GM12875 (cell line): Measurements from ENCODE around the gene ITPR1.

Experiments used
- H3K4me3 ChIP-seq: one replicate; pipeline ENCODE4 v1.5.1; 2011; ENCODE audit warnings: low read depth, low read length, control low read depth
- TF ChIP-seq, protein P1 (sequence below): IDR thresholded peaks from 2 replicates; pipeline ENCODE4 v1.5.1; 2011; ENCODE audit warnings: low read depth, mild to moderate bottlenecking, control low read depth, inconsistent platforms, low read length, moderate library complexity, borderline replicate concordance; ENCODE audit not compliant: insufficient read depth

ITPR1 gene

DNA sequence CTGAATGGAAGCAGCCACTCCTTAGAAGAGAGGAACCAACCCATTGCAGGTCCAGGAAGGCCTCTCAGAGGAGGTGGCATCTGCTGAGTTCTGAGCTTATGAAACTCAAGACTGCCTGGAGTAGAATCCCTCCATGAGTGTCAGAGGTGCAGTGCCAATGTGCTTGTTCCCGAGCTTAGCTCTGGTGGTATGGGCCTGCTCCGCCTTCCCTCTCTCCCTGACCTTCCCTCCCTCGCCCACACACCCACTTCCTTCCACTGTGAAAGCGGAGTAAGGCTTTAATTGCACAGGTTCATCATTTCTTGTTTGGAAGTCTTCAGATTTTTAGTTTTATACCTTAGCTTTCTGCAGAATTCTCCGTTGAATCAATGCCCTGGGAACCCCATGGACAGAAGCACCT, 278.1 kb downstream of the ITPR1 start:
- TF ChIP-seq, protein P1, sequence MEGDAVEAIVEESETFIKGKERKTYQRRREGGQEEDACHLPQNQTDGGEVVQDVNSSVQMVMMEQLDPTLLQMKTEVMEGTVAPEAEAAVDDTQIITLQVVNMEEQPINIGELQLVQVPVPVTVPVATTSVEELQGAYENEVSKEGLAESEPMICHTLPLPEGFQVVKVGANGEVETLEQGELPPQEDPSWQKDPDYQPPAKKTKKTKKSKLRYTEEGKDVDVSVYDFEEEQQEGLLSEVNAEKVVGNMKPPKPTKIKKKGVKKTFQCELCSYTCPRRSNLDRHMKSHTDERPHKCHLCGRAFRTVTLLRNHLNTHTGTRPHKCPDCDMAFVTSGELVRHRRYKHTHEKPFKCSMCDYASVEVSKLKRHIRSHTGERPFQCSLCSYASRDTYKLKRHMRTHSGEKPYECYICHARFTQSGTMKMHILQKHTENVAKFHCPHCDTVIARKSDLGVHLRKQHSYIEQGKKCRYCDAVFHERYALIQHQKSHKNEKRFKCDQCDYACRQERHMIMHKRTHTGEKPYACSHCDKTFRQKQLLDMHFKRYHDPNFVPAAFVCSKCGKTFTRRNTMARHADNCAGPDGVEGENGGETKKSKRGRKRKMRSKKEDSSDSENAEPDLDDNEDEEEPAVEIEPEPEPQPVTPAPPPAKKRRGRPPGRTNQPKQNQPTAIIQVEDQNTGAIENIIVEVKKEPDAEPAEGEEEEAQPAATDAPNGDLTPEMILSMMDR: no peak
- no peak overlapping the region for H3K4me3 ChIP-seq

DNA sequence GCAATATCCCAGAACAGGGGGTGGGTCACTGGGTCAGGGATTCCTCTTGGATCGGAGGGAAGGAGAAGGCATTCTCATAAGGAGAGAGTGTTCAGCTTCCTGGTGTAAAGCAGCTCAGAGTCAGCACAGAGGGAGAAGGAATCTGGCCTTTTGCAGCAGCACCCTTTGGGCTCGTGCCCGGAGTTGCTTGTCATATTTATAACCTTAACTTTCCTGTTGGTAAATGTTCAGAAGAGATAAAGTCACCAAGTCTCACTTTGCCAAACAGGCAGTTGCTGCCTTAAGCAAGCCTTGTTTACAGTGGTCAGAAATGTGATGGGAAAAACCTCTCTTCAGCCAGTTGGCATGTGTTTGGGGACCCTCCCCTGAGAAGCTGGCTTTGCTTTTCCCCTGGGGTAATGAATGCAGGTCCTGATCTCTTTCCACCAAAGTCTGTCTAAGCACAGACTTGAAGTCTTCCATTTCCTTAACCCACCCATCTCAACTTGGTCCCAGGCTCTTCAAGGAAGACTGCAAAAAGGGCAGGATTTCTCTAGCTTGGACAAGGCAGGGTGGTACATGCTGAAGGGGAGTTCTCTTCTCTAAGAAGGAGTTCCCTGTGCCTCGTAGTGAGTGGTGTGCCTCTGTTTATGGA, 279.1 kb downstream of the ITPR1 start:
- H3K4me3 ChIP-seq: no peak overlapping the region
- TF ChIP-seq, protein P1: no peak

- TF ChIP-seq, protein P1: no peak
- H3K4me3 ChIP-seq: no peak overlapping the region
These were observed 279.7 kb downstream of the ITPR1 start for GRCh38 chr3:4772858-4773257.

GRCh38 chr3:4773583-4773982, 280.4 kb downstream of the ITPR1 start:
- TF ChIP-seq, protein P1: no peak

DNA sequence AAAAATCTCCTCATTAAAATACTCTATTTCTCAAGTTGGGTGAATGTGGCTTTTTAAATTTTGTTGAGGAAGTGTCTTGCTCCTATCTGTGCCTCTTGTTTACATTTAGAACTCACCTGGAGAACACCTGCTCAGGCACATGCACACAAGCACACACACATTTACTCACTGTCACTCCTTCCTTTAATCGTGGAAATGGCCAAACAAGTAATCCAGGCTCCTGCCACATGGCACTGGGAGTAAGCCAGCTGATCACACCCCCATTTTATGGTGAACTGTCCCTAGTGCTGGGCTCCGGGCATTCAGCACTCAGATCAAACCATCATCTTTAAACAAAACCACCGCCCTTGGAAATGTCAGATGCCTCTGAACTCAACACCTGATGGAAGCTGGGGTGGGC, 281.4 kb downstream of the ITPR1 start:
- H3K4me3 ChIP-seq: no peak overlapping the region
- TF ChIP-seq, protein P1: no peak

More at GRCh38 chr3:4773583-4773982, 280.4 kb downstream of the ITPR1 start:
- no peak overlapping the region for H3K4me3 ChIP-seq

- H3K4me3 ChIP-seq: no peak overlapping the region
- TF ChIP-seq, protein P1: no peak
These were observed 283.3 kb downstream of the ITPR1 start for GRCh38 chr3:4776399-4776979.

DNA sequence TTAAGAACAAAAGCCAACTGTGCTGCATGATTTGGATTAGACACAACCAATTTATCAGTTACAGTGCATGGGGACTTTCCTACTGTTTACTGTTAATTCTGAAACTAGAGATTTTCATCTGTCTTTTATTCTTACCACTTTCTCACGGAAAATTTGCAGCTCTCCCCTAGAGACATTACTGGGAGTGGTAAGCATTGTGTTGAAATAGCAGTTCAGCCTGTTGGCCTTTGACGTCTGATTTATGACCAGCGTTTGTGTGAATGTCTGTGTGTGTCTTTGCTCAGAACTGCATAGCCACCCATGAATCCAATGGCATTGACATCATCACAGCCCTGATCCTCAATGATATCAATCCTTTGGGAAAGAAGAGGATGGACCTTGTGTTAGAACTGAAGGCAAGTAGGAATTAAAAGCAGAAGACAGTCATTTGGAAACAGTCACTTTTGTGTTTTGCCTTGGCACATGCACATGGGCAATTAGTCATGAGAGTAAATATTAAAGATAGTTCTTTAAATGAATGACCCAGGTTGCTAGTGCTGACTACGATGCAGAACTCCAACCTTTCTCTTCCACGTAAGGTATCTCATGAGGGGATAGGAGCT, 283.9 kb downstream of the ITPR1 start:
- TF ChIP-seq, protein P1: no peak
- H3K4me3 ChIP-seq: no peak overlapping the region
